Bronchial epithelial cell (primary cell): ENCODE results near the gene PI4K2B. TPM values are rescaled to one million over a fixed set of nuclear protein-coding genes. Genes with fewer than 3 reads are reported as not detected.

Experiments used
- DNase-seq: peaks from one replicate; pipeline ENCODE4 v3.0.0-alpha.2; 2010; ENCODE audit warnings: low read depth
- FAIRE-seq: peaks from 2 replicates; lab custom pipeline; 2011; peaks lifted over from hg19 to GRCh38; lab: Jason Lieb, UNC
- H3K27me3 ChIP-seq: 2 replicates; pipeline ENCODE4 v1.5.1; 2011; ENCODE audit warnings: low read length; ENCODE audit not compliant: control insufficient read depth, insufficient read depth
- H3K36me3 ChIP-seq: 2 replicates; pipeline ENCODE4 v1.5.1; 2011; ENCODE audit warnings: low read length; ENCODE audit not compliant: control insufficient read depth, insufficient read depth
- H3K4me3 ChIP-seq: 2 replicates; pipeline ENCODE4 v1.5.1; 2011; ENCODE audit warnings: mild to moderate bottlenecking, low read depth, low read length, control low read depth
- CTCF ChIP-seq: IDR thresholded peaks from 2 replicates; pipeline ENCODE4 v1.5.1; 2011; ENCODE audit warnings: mild to moderate bottlenecking, moderate library complexity, low read length, control low read depth, inconsistent platforms; ENCODE audit not compliant: insufficient read depth, severe bottlenecking
- total RNA-seq: library from RNA; depleted of rRNA; stranded (reverse); fragments of >200 nt; gene quantifications from 2 replicates; pipeline ENCODE4 v1.2.1, GENCODE V29; 2014

The PI4K2B gene
- total RNA-seq, 1 donor from 2014 or later: 14.5 TPM

- FAIRE-seq (no peak), DNase-seq (peak; percentile 68)
- H3K4me3 ChIP-seq: no peak overlapping the region
- peak; percentile 5 for TF ChIP-seq CTCF
- H3K27me3 ChIP-seq: no peaks in the 10 kb centered on the region
- H3K36me3 ChIP-seq: no peaks in the 10 kb centered on the region
Observed at GRCh38 chr4:25299476-25300203, 65.8 kb downstream of the PI4K2B start.

- no peak for FAIRE-seq
- H3K27me3 ChIP-seq: no peaks in the 10 kb centered on the region
- TF ChIP-seq CTCF: no peak
- no peaks in the 10 kb centered on the region for H3K36me3 ChIP-seq
- no peak overlapping the region for H3K4me3 ChIP-seq
- no peak for DNase-seq
Observed at GRCh38 chr4:25301471-25301870, 67.6 kb downstream of the PI4K2B start.

- no peak for FAIRE-seq
- H3K36me3 ChIP-seq: no peaks in the 10 kb centered on the region
- no peak for DNase-seq
- H3K27me3 ChIP-seq: no peaks in the 10 kb centered on the region
- H3K4me3 ChIP-seq: no peak overlapping the region
- TF ChIP-seq CTCF: no peak
Observed at GRCh38 chr4:25302626-25303025, 68.8 kb downstream of the PI4K2B start.

GRCh38 chr4:25303578-25303977, 69.7 kb downstream of the PI4K2B start:
- DNase-seq (no peak), FAIRE-seq (no peak)
- no peak for TF ChIP-seq CTCF
- H3K4me3 ChIP-seq: no peak overlapping the region
- no peaks in the 10 kb centered on the region for H3K27me3 ChIP-seq
- H3K36me3 ChIP-seq: no peaks in the 10 kb centered on the region

- FAIRE-seq: no peak
- no peak for DNase-seq
Observed at GRCh38 chr4:25306518-25307057, 72.8 kb downstream of the PI4K2B start.

More at GRCh38 chr4:25306518-25307057, 72.8 kb downstream of the PI4K2B start:
- Histone ChIP-seq H3K36me3 (no peaks in the 10 kb centered on the region), H3K27me3 (no peaks in the 10 kb centered on the region), H3K4me3 (no peak overlapping the region)
- no peak for TF ChIP-seq CTCF
